Astrocyte of the spinal cord (primary cell): ENCODE data around the gene SMYD5.

ENCODE experiments used
- DNase-seq: peaks from one replicate; pipeline ENCODE4 v3.0.0; 2011; ENCODE audit warnings: low read depth, low spot score
- H3K4me3 ChIP-seq: 2 replicates; pipeline ENCODE4 v1.5.1; 2011; ENCODE audit warnings: low read depth, mild to moderate bottlenecking, low read length, moderate library complexity
- in situ Hi-C: cut with HindIII; loops from 2 replicates; pipeline ENCODE4 v1.10.0; 2017; ENCODE audit warnings: low sequenced_read_pairs
- TF ChIP-seq, protein P1 (sequence below): IDR thresholded peaks from 2 replicates; pipeline ENCODE4 v1.5.1; 2012; ENCODE audit warnings: low read depth, mild to moderate bottlenecking, low read length, inconsistent platforms

The SMYD5 gene

GRCh38 chr2:73238149-73238548 is 24.1 kb downstream of the SMYD5 start:
- no peak overlapping the region for H3K4me3 ChIP-seq
- DNase-seq = no peak
- TF ChIP-seq, protein P1, sequence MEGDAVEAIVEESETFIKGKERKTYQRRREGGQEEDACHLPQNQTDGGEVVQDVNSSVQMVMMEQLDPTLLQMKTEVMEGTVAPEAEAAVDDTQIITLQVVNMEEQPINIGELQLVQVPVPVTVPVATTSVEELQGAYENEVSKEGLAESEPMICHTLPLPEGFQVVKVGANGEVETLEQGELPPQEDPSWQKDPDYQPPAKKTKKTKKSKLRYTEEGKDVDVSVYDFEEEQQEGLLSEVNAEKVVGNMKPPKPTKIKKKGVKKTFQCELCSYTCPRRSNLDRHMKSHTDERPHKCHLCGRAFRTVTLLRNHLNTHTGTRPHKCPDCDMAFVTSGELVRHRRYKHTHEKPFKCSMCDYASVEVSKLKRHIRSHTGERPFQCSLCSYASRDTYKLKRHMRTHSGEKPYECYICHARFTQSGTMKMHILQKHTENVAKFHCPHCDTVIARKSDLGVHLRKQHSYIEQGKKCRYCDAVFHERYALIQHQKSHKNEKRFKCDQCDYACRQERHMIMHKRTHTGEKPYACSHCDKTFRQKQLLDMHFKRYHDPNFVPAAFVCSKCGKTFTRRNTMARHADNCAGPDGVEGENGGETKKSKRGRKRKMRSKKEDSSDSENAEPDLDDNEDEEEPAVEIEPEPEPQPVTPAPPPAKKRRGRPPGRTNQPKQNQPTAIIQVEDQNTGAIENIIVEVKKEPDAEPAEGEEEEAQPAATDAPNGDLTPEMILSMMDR = no peak
- in situ Hi-C loops = no loop called here

DNA sequence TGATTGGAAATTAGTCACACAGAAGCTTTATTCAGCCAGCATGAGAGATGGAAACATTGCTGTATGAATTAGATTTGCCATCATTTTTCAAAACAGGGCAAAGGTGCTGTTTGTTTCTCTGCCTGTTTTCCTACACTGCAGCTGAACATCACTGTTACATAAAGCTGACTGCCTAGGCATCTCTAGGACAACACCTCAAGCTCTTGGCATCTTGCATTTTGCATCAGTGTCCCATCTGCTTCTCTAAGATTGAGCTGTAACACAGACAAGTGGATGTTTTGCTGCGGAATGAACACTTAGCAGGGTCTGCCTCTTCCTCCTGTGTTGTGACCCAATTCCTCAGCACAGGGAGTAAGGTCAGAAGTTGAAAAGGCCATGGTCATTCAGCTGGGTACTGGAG is 24.9 kb downstream of the SMYD5 start:
- in situ Hi-C loops = no loop called here
- no peak for DNase-seq
- H3K4me3 ChIP-seq = no peak overlapping the region
- TF ChIP-seq, protein P1 = no peak

DNA sequence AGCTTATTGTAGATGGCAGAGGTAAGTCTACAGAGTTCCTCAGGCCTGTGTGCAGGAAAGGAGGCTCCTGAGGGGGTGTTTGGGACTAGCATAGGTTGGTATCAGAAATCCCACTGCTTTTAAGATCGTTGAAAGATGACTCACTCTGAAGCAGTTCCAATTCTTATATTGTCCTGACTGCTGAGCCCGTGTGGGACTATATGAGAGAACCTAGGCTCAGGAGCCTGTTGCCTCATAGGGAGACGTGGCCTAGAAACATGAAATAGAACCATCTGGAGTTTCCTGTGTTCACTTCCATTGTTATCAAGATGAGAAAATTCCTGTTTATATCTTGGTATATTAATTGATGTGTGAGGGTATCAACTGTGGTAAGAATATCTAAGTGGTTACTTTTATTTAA is 25.7 kb downstream of the SMYD5 start:
- H3K4me3 ChIP-seq = no peak overlapping the region
- TF ChIP-seq, protein P1 = no peak
- DNase-seq = peak; percentile 49
- in situ Hi-C loops = no loop called here

GRCh38 chr2:73243884-73244570 is 30.0 kb downstream of the SMYD5 start:
- peak; percentile 65 for DNase-seq
- in situ Hi-C loops = no loop called here
- no peak overlapping the region for H3K4me3 ChIP-seq
- TF ChIP-seq, protein P1 = no peak

DNA sequence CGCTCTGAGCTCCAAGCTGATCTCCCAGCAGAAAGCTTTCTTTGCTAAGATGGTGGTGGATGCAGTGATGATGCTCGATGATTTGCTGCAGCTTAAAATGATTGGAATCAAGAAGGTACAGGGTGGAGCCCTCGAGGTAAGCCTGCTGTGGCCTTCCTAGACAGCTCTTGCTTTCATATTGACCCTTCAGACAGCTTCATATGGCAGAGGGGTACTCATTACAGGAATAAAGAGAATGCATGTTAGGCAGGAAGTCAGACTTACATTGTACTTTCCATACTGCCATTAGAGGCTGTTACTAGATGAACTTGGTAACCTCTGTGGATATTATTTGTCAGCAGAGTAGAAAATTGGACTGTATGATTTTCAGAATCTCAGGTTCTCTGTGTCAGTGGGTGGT is 30.5 kb downstream of the SMYD5 start:
- no peak overlapping the region for H3K4me3 ChIP-seq
- TF ChIP-seq, protein P1 = no peak
- DNase-seq = no peak

DNA sequence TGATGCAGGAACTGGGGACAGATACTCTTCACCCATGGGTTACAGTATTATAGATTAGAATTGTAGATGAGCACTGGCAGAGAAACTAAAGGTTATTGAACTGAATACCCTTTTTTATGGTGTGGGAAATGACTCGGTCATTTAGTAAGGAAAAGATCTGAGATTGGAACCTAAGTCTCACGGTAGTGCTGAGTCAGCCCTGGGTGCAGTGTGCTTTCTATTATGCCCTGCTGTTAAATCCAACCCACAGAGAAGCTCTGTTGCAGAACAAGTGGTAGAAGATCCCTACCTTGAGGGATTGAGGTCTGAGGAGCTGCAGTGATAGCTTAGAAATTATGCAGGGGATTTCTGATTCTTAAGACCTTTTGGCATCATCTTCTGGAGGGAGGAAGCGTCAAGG is 32.8 kb downstream of the SMYD5 start:
- TF ChIP-seq, protein P1 = no peak
- no peak for DNase-seq
- no peak overlapping the region for H3K4me3 ChIP-seq
- in situ Hi-C loops = no loop called here

More for the DNA sequence above, 30.5 kb downstream of the SMYD5 start:
- in situ Hi-C loops = no loop called here

GRCh38 chr2:73249636-73250035 is 35.6 kb downstream of the SMYD5 start:
- TF ChIP-seq, protein P1 = no peak
- H3K4me3 ChIP-seq = no peak overlapping the region
- in situ Hi-C loops = no loop called here
- DNase-seq = no peak
